Rectal smooth muscle tissue (tissue), 1 donor: ENCODE measurements around the gene DYSF.

Experiments used
- H3K27ac ChIP-seq: one replicate; pipeline ENCODE4 v1.7.0; 2013; ENCODE audit warnings: low read depth, low read length, inconsistent platforms
- H3K27me3 ChIP-seq: one replicate; pipeline ENCODE4 v1.7.0; 2013; ENCODE audit warnings: low read length; ENCODE audit not compliant: control insufficient read depth, insufficient read depth
- H3K36me3 ChIP-seq: one replicate; pipeline ENCODE4 v1.7.0; 2013; ENCODE audit warnings: low read length; ENCODE audit not compliant: control insufficient read depth, insufficient read depth
- H3K4me1 ChIP-seq: one replicate; pipeline ENCODE4 v1.7.0; 2013; ENCODE audit warnings: low read length; ENCODE audit not compliant: control insufficient read depth, insufficient read depth
- H3K4me3 ChIP-seq: one replicate; pipeline ENCODE4 v1.7.0; 2013; ENCODE audit warnings: low read length
- H3K9ac ChIP-seq: one replicate; pipeline ENCODE4 v1.7.0; 2013; ENCODE audit warnings: low read length

Gene DYSF

GRCh38 chr2:71705171-71705960, 252.0 kb downstream of the DYSF start:
- Histone ChIP-seq H3K4me3 (no peak overlapping the region), H3K4me1 (peaks cover 11% of the 10 kb centered on the region), H3K27ac (no peak overlapping the region), H3K36me3 (no peaks in the 10 kb centered on the region), H3K27me3 (no peaks in the 10 kb centered on the region), H3K9ac (no peak overlapping the region)

DNA sequence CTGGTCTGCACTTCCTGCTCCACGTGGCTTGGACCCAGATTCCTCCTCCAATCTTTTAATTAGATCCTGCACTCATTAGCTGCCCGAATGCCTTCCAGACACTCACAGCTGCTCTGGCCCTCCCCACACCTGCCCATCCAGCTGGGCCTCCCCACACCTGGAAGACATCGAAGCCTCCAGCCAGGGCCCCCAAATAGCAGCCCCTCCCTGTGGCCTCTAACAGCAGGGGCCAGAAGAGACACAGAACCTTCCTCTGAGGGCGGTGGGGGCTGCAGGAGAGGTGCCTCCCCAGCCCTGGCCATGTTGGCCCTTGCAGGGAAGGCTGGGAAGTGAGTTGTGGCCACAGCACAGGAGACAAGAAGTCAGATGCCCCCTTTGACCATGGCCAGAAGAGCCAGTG, 252.8 kb downstream of the DYSF start:
- H3K27me3 ChIP-seq: no peaks in the 10 kb centered on the region
- no peak overlapping the region for H3K27ac ChIP-seq
- H3K4me3 ChIP-seq: no peak overlapping the region
- H3K9ac ChIP-seq: no peak overlapping the region
- H3K36me3 ChIP-seq: no peaks in the 10 kb centered on the region
- peaks cover 5% of the 10 kb centered on the region for H3K4me1 ChIP-seq

- H3K4me1 ChIP-seq: no peaks in the 10 kb centered on the region
- no peak overlapping the region for H3K4me3 ChIP-seq
- no peaks in the 10 kb centered on the region for H3K36me3 ChIP-seq
- no peaks in the 10 kb centered on the region for H3K27me3 ChIP-seq
- no peak overlapping the region for H3K27ac ChIP-seq
- H3K9ac ChIP-seq: no peak overlapping the region
Measured at GRCh38 chr2:71706836-71707235, 253.5 kb downstream of the DYSF start.

DNA sequence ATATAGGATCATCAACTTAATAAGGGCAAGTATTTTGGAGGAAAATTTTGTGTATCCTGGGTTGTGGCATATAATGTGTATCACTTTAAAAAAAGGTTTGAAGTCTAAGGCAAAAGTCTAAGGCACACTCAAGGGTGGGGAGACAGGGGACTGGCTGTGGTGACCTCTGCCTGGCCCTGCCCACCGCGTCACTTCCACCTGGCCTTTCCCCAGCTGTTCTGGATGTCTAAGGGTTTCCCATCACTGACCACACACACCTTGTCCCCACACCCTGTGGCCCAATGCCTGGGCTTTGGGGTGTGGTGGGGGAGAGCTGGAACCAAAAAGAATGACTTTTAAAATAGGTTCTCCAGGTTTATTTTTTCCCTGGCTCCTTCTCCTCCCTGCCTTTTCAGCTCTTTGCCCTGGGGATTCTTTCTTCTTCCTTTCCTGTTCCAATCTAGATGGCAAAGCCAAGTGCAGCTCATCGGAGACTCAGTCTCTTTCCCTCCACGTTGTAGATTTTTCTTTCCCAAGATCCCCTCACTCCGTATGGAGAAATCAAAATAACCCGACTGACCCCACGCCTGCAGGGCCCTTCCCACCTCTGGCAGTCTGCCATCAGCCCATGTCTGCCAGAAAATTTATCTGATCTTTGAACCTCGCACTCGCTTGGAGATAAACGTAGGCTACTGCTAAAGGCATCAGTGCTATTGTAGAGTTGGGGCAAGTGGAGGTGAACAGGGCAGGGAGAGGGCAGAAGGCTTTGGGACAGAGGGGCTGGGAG, 257.2 kb downstream of the DYSF start:
- no peaks in the 10 kb centered on the region for H3K36me3 ChIP-seq
- no peak overlapping the region for H3K9ac ChIP-seq
- H3K4me3 ChIP-seq: no peak overlapping the region
- no peaks in the 10 kb centered on the region for H3K27me3 ChIP-seq
- no peaks in the 10 kb centered on the region for H3K4me1 ChIP-seq
- no peak overlapping the region for H3K27ac ChIP-seq

- no peak overlapping the region for H3K9ac ChIP-seq
- no peaks in the 10 kb centered on the region for H3K4me1 ChIP-seq
- no peaks in the 10 kb centered on the region for H3K36me3 ChIP-seq
- no peak overlapping the region for H3K27ac ChIP-seq
- no peak overlapping the region for H3K4me3 ChIP-seq
- H3K27me3 ChIP-seq: no peaks in the 10 kb centered on the region
Measured at GRCh38 chr2:71711133-71711855, 257.9 kb downstream of the DYSF start.

- H3K4me1 ChIP-seq: peaks cover 4% of the 10 kb centered on the region
- no peaks in the 10 kb centered on the region for H3K27me3 ChIP-seq
- no peak overlapping the region for H3K4me3 ChIP-seq
- no peaks in the 10 kb centered on the region for H3K36me3 ChIP-seq
- no peak overlapping the region for H3K27ac ChIP-seq
- no peak overlapping the region for H3K9ac ChIP-seq
Measured at GRCh38 chr2:71712158-71712818, 258.9 kb downstream of the DYSF start.

- peaks cover 4% of the 10 kb centered on the region for H3K4me1 ChIP-seq
- H3K36me3 ChIP-seq: no peaks in the 10 kb centered on the region
- no peaks in the 10 kb centered on the region for H3K27me3 ChIP-seq
- H3K27ac ChIP-seq: no peak overlapping the region
- no peak overlapping the region for H3K4me3 ChIP-seq
- no peak overlapping the region for H3K9ac ChIP-seq
Measured at GRCh38 chr2:71713581-71714580, 260.5 kb downstream of the DYSF start.

- Histone ChIP-seq H3K27me3 (no peaks in the 10 kb centered on the region), H3K27ac (no peak overlapping the region), H3K4me3 (no peak overlapping the region), H3K9ac (no peak overlapping the region), H3K4me1 (peaks cover 4% of the 10 kb centered on the region), H3K36me3 (no peaks in the 10 kb centered on the region)
Measured at GRCh38 chr2:71714601-71715240, 261.4 kb downstream of the DYSF start.

DNA sequence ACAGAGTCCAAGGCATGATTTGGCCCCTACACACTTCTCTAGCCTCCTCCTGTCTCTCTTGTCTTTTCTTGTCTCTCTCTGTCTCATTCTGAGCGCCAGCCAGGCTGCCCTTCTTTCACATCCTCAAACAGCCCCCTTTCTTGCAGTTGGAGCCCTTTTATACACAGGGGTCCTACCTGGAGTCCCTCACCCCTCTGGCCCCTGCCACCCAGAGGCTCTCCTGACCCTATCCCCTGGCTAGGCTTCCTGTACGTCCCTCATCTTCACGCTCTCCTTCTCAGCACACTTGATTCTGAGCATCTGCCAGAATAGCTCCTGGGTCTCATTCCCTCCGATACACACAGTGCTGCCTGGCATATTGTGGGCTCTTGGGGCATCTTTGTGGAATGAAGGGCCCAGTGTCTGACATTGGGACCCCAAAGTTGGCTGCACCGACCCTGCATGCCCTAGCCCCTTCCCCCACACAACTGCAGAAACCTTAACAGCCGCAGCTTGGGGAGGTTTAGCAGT, 261.9 kb downstream of the DYSF start:
- Histone ChIP-seq H3K27ac (no peak overlapping the region), H3K4me1 (peaks cover 4% of the 10 kb centered on the region), H3K4me3 (no peak overlapping the region), H3K27me3 (no peaks in the 10 kb centered on the region), H3K36me3 (no peaks in the 10 kb centered on the region), H3K9ac (no peak overlapping the region)

DNA sequence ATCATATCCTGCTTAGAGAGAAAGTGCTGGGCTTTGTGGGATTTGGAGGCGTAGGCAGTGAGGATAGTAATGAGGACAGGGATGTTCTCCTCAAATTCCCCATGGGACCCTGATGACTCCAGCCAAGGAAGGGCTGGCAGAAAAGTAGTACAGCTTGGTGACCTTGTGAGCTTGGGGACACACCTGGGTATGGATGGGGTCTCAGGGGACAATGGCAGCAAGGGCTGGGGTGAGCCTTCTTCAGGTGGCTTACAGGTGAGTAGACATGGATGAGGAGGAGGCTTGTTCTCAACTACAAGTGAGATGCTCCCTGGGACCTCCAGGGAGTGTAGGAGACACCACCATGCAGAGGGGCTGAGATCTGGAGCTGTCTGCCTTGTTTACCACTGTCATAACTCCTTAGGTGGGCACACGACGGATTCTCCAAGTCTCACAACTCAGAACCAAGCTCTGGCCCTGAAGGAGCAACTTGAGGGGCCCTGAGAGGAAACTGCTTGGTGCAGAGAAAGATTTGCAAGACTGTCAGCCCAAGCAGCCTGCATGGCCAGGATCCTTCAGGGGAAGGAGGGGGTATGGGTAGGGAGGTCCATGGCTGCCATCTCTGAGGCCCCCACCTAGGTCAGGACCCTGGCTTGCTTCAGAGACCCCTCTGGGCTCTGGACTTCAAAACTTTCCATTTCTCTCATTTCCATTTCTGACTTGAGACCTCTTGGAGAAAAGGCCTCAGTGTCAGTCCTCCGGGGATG, 262.8 kb downstream of the DYSF start:
- Histone ChIP-seq H3K27ac (no peak overlapping the region), H3K36me3 (no peaks in the 10 kb centered on the region), H3K4me1 (peaks cover 8% of the 10 kb centered on the region), H3K4me3 (no peak overlapping the region), H3K27me3 (no peaks in the 10 kb centered on the region), H3K9ac (no peak overlapping the region)
